Activated CD4-positive, alpha-beta T cell treated with anti-CD3 and anti-CD28 coated beads for 24 hours (primary cell): ENCODE results near the gene GCK.
"Not testable (repeated sequence)": the region's sequence is repeated elsewhere in the genome, so short reads cannot be mapped to it uniquely, and the experiment has no call there.

Experiments
- DNase-seq, 2 donors: peaks; one replicate each; pipeline ENCODE4 v3.0.0-alpha.2; 2020; ENCODE audit warnings: low read depth in 2 of 2

The GCK gene

DNA sequence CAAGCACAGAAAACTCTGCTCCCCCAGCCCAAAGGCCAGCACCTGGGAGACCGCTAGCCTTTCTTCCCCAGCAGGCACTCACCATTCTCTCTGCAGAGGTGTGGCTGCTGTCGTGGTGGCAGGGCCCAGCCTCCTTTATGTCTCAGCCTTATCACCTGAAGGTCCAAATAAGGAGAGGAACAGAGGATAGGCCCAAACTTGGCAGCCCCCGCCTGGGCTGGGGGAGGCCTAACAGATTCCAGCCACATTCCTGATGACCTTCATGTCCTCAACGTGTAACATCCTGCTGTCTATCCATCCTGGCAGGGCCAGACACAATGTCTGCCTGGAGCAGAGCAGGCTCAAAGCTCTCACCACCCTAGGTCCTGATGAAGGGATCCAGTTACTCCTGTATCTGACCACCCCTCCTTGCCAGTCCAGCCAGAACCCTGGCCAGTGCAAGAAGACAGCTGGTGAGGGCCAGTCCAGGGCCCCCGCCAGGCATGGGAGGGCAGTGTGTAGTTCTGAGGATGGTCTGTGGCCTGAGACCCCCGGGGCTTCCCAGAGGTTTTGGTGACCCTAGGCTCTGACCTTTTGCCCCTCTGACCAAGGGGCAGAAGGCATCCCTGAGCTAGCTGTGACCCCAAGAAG lies 47.9 kb downstream of the GCK start, which contains the start of gene MYL7:
Gene MYL7, minus strand, starts transcription at position 112 of the 630 bp plus-strand sequence. Its CDS starts 27 bp downstream, at position 85.
- DNase-seq, result no peak

DNA sequence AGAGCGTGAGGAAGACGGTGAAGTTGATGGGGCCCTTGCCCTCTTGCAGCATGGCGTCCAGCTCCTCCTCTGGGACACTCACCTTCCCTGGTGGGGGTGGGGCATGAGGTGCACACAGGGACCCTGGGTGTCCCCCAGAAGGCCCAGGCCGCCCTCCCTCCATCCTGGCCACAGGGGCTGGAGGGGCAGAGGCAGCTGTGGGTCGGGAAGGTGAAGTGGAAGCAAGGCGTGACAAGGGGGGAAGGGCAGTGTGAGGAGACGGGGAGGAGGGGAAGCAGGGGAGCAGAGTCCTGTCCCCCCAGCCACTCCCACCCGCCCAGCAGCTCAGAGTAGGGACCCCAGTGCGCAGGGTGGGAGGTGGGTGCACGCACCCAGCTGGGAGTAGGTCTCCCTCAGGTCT lies 48.9 kb downstream of the GCK start:
- DNase-seq, result no peak

DNA sequence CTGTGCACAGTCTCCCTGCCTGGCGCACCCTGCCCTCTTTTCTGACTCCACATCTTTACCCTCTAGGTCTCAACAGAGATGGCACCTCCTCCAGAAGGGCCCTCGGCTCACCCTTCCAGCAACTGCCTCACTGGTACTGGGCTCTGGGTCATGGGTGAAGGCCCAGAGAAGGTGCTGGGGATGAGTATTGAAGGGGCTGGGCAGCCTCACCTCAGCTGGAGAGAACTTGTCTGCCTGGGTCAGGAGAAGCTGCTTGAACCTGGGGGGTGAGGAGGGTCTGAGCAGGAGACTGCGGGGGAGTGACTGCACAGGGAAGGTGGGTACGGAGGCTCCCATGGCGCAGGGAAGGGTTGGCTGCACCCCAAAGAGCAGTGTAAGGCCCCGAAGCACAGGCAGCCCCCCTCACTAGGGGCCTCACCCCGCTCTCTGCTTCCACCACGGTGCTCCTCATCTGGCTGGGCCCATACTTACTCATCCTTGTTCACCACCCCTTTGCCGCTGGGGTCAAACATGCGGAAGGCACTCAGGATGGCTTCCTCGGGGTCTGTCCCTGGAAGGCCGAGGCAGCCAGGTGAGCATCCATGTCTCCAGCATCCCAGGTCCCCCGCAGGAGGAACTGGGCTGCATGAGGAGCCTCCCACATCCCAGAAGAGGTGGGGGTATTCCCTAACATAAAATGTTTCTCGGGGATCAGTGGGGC lies 49.8 kb downstream of the GCK start:
- no peak for DNase-seq

DNA sequence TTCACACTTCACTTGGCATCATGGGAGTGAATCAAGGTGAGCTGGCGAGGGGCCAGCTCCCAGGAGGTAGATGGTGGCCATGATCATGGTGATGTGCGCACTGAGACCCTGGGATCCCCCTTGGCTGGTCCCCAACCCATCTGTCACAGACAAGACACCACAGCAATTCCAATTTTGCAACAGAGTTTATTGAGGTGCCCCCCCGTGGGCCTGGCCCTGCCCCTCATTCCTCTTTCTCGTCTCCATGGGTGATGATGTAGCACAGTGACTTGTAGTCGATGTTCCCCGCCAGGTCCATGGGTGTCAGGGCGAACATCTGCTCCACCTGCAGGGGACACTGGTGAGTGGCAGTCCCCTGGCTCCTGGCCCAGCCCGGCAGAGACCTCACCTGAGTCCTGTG lies 50.5 kb downstream of the GCK start:
- no peak for DNase-seq

DNA sequence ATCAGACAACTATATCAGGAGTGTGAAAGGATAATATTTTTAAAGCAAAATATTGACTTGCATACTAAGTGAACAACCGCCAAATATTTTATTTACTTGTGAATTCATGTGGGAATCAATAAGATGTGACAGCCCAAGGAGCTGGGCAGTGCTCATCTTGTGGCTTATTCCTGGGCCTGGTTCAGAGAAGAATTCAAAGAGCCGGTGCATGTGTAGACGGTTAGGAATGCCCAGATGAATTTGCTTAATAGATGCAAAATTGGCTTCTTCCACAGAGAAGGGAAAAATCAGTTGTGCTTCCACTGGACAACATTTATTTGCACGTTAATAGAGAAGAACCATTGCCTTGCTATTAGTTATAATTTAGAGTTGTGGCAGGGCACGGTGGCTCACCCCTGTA lies 52.5 kb downstream of the GCK start:
- DNase-seq, result no peak

DNA sequence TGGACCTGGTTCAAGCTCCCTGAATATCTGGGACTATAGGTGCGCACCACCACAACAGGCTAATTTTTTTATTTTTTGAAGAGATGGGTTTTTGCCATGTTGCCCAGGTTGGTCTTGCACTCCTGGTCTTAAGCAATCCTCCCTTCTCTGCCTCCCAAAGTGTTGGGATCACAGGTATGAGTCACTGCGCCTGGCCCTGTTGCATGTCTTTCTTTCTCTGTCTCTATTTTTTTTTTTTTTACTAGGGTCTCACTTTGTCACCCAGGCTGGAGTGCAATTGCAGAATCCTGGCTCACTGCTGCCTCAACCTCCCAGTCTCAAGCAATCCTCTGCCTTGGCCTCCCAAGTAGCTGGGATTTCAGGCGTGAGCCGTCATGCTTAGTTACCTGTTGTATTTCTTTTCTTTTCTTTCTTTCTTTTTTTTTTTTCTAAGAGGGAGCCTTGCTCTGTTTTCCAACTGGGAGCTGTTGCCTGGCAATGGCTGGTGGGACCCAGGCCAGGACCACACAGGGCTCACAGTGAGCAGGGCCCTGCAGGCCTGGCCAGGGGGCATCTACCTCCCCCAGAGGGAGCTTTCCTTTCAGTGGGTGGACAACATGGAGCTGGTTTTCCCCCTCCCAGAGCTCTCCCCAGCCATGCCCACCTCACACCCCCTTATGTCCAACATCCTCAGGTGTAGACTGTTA lies 54.2 kb downstream of the GCK start:
- DNase-seq, result no peak

DNA sequence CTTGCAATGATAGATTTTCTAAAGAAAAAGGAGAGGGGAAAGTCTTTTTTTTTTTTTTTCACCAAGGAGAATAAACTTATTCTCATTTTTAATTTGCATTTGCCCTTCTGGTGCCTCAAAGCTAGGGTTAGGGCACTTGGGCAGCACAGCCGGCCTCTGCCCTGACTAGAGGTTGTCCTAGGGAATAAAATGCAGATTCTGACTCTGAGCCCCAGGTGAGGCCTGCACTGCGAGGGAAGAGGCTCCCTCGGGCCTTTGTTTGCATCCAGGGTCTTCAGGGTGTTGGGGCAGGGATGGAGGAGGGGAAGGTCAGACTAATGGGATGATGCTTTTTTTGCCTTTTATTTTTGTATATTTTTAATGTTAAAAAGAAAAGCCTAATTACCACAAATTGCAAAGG lies 55.9 kb downstream of the GCK start:
- DNase-seq, result no peak

DNA sequence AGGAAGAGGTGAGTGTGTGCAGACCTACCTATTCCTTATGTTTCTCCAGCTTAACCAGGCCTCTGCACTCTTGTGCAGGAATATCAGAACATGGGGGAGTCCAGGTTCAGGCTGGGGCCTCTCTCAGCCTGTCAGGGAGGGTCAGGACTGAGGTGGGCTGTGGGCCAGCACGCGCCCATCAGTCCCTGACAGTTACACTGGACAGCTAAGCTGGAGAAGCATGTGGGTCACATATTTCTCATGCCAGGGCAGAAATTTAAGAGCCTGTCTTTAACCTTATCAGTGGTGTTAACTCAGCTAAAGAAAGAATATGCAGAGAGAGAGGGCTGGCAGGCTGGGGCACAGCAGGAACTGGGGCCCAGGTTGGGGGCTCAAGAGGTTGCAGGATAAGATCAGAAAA lies 57.2 kb downstream of the GCK start:
- no peak for DNase-seq

DNA sequence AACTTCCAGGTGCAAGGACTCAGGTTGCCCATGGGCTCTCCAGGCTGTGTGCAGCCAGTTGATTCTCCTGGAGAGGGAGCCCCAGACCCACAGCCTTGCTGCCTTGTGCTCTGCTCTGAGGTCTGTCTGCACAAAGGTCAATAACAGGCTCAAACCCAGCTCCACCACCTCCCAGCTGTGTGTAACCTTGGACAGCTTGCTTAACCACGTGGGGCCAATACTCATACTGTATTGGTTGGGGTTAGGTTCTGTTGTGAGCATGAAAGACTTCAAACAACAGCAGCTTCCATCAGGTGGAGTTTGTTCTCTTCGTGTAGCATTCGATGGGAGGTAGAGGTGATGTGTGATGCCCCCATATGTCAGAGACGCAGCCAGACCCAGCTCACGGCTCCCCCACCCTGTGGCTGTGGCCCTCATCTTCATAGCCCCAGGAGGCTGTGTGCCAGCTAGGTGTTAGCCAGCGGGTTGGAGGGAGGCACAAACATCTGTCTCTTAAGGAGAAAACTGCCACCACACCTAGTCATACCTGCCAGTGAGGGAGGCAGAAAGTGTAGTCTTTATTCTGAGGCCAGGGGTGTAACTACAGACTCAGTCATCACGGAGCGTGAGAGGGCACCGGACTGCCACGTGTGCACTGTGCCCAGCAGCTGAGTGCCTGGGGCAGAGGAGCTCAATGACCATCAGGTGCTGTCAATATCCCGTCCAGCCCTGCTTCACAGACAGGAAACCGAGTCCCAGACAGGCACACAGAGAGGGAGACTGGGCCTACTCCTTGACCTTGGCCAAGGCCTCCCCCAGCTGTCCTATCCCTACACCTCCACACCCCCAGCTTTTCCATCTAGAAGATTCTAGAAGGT lies 57.8 kb downstream of the GCK start:
- no peak for DNase-seq

DNA sequence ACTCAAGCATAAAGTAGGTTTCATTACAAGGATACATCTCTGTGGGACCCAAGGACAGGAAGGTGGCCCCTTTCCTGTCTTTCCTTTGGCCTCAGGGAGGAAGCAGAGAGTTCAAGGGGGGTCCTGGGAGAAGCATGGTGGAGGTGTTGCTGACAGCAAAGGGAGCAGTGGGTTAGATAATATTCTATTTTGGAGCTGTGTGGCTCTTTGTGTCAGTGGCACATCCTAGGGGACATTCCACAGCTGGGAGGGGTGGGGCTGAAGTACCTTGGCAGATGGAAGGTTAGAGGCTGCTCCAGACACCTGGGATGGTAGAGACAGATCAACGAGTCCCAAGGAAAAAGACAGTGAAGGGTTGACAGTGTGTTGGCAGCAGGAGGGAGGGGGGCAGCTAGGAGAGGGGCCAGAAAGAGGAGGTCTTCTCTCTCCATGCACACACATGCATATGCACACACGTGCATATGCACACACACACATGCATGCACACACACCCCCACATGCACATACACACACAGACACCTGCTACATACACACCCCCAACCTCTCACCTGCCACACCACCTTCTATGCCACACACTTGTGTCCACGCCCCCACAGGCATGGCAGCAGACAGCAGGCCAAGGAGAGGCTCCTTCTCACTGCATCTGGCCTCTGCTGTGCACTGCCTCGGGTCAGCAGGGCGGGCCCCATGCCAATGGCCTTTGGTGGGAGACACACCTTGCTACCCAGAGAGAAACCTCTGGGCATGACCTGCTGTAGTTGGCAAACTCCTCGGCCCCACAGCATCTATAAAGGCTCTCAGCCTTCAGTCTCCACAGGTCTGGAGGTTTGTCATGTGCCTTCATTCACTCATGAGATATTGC lies 60.3 kb downstream of the GCK start:
- DNase-seq, result no peak

DNA sequence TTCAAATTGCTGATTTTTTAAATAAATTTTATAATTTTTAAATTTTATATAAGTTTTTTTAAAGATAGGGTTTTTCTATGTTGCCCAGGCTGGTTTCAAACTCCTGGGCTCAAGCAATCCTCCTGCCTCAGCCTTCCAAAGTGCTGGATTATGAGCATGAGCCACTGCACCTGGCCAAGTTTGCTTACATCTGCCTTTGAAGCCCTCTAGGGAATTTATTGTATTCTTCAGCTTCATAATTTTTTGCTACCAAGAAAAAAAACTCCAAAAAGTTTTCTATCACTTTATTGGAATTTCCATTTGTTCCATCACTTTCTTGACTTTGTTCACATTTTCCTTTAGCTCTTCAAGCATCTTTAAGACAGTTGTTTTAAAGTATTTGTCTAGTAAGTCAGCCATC lies 62.1 kb downstream of the GCK start:
- no peak for DNase-seq

DNA sequence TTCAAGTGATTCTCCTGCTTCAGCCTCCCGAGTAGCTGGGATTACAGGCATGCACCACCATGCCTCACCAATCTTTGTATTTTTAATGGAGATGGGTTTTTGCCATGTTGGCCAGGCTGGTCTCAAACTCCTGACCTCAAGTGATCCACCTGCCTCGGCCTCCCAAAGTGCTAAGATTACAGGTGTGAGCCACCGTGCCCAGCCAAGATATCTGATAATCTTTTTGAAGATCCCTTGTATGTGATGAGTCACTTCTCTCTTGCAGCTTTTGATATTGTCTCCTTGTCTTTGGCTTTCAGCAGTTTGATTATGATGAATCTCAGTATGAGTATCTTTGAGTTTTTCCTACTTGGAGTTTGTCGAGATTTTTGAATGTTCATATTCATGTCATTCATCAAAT lies 62.7 kb downstream of the GCK start:
- not testable (repeated sequence) for DNase-seq

DNA sequence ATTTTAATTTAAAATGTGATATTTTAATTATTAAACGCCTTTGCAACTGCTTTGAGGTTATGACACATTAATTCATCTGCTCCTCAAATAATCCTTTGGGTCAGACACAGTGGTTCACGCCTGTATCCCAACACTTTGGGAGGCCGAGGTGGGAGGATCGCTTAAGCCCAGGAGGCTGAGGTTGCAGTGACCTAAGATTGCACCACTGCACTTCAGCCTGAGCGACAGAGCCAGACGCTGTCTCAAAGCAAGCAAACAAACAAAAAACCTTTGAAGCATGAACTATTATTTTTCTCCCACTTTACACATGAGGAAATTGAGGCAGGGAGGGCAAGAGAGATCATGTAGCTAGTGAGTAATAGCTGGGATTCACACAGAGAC lies 64.4 kb downstream of the GCK start:
- DNase-seq, result no peak

DNA sequence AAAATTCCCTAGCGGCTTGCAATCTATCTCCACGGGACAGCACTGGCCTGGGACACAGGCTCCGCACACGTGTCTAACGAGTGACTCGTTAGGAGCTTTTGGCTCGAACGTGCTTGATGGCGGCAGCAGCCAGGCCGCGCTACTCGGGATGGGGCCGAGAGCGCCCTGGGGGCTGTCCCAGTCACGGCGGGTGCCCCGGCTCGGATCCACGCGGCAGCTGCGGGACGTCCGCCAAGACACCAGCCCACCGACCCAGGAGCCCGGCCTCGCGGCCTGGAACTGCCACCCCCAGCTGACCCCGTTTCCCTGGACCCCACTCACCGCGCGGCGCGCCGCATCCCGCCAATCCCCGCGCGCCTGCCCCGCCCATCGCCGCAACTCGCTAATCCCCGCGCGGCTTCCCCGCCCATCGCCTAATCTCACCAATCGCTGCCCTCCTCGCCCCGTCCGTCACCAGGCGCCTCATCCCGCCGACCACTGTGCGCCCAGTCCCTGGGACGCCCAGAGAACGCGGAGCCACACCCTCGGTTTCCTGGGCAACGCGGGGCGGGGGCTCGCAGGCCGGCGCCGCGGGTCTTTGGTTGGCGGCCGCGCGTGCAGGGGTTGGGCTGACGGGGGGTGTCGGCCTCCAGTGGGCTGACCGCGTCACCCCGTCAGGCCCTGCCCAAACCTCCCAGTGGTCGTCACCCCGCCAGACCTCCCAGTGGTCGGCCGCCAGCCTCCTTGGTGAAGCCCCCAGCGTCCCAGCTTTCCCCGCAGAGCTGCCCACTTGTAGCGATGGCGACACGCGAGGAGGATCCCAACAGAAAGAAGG lies 65.8 kb downstream of the GCK start, which contains the start of gene POLD2:
Gene POLD2, minus strand, starts transcription at position 359 of the 814 bp plus-strand sequence. CDS start 1,495 bp downstream, outside the sequence.
- DNase-seq, result peak; percentile 97 to 98

DNA sequence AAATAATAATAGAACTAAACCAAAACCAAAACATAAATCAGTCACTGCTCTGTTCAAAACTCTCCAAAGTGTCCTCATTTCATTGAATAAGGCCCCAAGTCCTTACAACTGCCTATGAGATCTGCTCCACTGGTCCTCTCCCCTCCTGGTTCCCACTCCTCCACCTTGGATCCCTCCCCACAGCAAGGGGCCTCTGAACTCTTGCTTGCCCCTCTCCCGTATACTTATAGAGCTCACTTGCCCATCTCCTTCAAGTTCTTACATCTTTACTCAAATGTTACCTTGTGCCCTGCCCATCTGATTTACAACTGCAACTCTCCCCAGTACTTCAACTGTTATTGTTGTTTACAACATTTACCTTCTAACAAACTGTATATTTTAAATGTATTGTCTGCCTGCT lies 66.7 kb downstream of the GCK start:
- DNase-seq, result no peak

DNA sequence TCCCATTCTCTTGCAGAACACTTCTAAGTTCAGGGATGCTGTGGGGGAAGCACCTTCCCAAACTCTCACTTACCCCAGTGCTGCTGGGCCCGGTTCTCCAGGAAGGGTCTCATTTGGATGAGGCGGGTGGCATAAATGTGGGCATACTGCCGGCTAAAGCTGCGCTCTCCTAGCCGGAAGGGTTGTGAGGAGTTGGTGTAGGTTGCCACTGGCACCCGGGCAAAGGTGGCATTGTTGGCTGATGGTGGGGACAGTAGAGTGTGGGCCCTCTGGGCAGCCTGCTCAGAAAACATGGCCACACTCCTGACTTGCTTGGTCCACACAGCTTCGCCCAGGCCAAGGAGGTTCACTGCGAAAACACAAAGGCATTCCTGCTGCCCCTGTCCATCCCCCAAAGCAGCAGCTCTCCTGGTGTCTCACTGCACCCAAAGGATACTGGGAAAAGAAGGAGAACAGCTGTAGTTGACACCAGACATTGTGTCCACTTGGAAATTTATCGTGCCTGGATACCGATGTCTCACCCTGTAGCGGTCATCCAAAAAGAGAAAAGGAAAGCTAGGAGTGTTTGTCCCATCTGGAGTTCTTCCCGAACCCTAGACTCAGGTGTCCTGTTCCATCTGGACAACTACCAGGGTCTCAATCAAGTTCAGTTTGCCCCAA lies 67.3 kb downstream of the GCK start:
- no peak for DNase-seq

DNA sequence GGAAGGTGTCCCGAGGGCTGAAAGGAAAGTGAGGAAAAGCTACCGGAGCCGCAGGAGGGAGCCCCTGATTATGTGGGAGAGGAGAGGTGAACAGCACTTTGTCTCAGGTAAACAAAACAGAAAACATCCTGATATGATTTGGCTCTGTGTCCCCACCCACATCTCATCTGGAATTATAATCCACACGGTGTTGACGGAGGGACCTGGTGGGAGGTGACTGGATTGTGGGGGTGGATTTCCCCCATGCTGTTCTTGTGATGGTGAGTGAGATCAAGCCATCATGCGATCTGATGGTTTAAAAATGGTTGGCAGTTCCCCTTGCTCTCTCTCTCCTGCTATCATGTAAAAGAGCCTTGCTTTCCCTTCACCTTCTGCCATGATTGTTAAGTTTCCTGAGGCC lies 68.8 kb downstream of the GCK start:
- no peak for DNase-seq

DNA sequence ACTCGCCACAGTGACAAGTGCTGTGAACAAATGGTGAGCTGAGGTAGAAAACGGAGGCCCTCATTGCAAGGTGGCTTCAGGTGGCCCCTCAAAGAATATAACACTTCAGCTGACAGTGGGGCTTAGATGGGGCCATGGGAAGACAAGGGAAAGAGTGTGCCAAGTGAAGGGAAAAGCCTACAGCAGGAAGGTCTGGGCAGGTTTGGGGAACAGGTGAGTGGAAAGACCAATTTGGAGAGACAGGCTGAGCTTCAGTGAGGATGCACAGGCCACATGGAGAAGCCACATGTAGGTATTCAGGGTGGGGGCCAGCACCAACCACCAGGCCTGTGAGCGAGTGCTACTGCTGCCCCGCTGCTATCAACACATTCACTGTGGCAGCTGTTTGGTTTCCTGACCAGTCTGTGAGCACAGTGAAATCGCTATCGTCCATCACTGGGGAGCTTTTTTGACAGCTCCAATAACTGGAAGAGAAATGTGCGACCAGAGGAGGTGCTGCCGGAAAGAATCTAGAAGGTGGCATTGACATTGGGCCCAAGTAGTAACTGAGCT lies 69.3 kb downstream of the GCK start:
- no peak for DNase-seq

DNA sequence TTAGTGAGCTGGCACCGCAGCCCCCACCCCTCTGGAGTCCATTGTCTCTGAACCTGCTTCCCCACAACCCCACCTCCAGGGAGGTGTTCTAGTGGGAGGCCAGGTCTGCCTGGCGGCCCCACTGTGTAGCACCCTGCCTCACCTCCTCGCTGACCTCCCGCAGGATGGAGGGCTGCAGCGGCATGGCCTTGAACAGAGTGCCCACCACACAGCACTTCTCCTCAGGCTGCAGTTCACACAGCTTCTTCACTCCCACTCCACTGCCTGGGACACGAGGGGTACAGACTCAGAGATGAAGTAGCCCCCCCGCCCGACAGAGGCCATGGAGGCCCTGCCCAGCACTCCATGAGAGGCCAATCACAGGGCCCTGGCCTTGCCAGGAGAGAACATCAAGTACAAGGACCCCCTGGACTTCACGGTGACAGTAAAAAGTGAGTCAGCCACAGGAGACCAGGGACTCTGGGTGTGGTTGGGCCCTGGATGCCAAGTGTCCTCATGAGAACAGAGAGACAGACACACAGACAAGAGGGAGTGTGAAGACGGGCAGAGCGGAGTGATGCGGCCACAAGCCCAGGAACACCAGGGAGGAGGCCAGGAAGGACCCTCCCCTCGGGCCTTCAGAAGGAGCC lies 71.3 kb downstream of the GCK start:
- no peak for DNase-seq
